K562 (cell line): ENCODE data around the gene RPS10. TPM values are rescaled to one million over a fixed set of nuclear protein-coding genes. Genes with fewer than 3 reads are reported as not detected.
A peak's percentile ranks its signal among the peaks of the same experiment; 100 is the strongest.

Experiments used
- ATF3 ChIP-seq, 2 experiments: fragments of 450-650 bp in 1 of 2; sonication (generic) in 1 of 2; formaldehyde crosslinking in 1 of 2; IDR thresholded peaks in 1 of 2; conservative IDR thresholded peaks in 1 of 2; 2 replicates each; pipeline versions ENCODE4 v1.6.1 to v1.8.1; 2016 to 2023; ENCODE audit warnings: mild to moderate bottlenecking in 2 of 2, moderate library complexity in 2 of 2, inconsistent platforms in 1 of 2, missing genetic modification reagents in 1 of 2
- BRD9 ChIP-seq: fragments of 450-650 bp; IDR thresholded peaks from 2 replicates; pipeline ENCODE4 v1.6.1; 2018; ENCODE audit warnings: low read depth; ENCODE audit not compliant: partially characterized antibody
- DACH1 ChIP-seq: fragments of 450-650 bp; IDR thresholded peaks from 2 replicates; pipeline ENCODE4 v1.6.1; 2018; ENCODE audit not compliant: partially characterized antibody
- EP300 ChIP-seq: IDR thresholded peaks from 2 replicates; pipeline ENCODE4 v1.6.1; 2012; ENCODE audit warnings: low read length, improper control_type of control experiment
- FOXJ2 ChIP-seq: fragments of 200-800 bp; sonication (Bioruptor generic); IDR thresholded peaks from 2 replicates; pipeline ENCODE4 v1.6.1; 2016; ENCODE audit warnings: missing genetic modification characterization, missing compliant biosample characterization
- FOXK1 ChIP-seq: sonication (generic); formaldehyde crosslinking; IDR thresholded peaks from 2 replicates; pipeline ENCODE4 v1.8.0; 2022; ENCODE audit warnings: missing genetic modification reagents, mild to moderate bottlenecking, borderline replicate concordance
- HEY1 ChIP-seq: fragments of 250-450 bp; sonication (Bioruptor Pico); IDR thresholded peaks from 2 replicates; pipeline ENCODE4 v1.5.0; 2020; ENCODE audit warnings: mild to moderate bottlenecking, moderate library complexity, borderline replicate concordance
- KLF13 ChIP-seq: fragments of 450-650 bp; IDR thresholded peaks from 2 replicates; pipeline ENCODE4 v1.6.1; 2016; ENCODE audit warnings: missing genetic modification characterization, low read depth, mild to moderate bottlenecking, missing compliant biosample characterization, moderate library complexity, borderline replicate concordance
- KLF16 ChIP-seq: IDR thresholded peaks from 2 replicates; pipeline ENCODE4 v1.6.1; 2016; ENCODE audit warnings: antibody characterized with exemption
- LCOR ChIP-seq: sonication (generic); formaldehyde crosslinking; IDR thresholded peaks from 2 replicates; pipeline ENCODE4 v1.8.0; 2022; ENCODE audit warnings: mild to moderate bottlenecking, missing genetic modification reagents
- MTA3 ChIP-seq: fragments of 450-650 bp; formaldehyde crosslinking; IDR thresholded peaks from 2 replicates; pipeline ENCODE4 v1.6.1; 2017; ENCODE audit warnings: mild to moderate bottlenecking, borderline replicate concordance
- MTF1 ChIP-seq: fragments of 250-450 bp; sonication (Bioruptor Pico); IDR thresholded peaks from 2 replicates; pipeline ENCODE4 v1.9.0; 2021; ENCODE audit warnings: moderate library complexity, mild to moderate bottlenecking, inconsistent platforms, borderline replicate concordance
- PCBP2 ChIP-seq: fragments of 200-400 bp; formaldehyde crosslinking; IDR thresholded peaks from 2 replicates; pipeline ENCODE4 v1.6.1; 2018; ENCODE audit warnings: low read length, low read depth, mild to moderate bottlenecking, moderate library complexity; ENCODE audit not compliant: poor library complexity, severe bottlenecking
- RFX7 ChIP-seq: fragments of 250-450 bp; sonication (Bioruptor Pico); IDR thresholded peaks from 2 replicates; pipeline ENCODE4 v1.5.1; 2021; ENCODE audit warnings: mild to moderate bottlenecking
- RUNX1 ChIP-seq: sonication (generic); IDR thresholded peaks from 2 replicates; pipeline ENCODE4 v1.6.1; 2016; ENCODE audit warnings: antibody characterized with exemption, low read depth
- SMAD4 ChIP-seq: fragments of 250-450 bp; sonication (Bioruptor Pico); conservative IDR thresholded peaks from 2 replicates; pipeline ENCODE4 v1.8.0; 2021; ENCODE audit warnings: inconsistent platforms, mild to moderate bottlenecking, moderate library complexity
- ZNF165 ChIP-seq: fragments of 250-450 bp; sonication (Bioruptor Pico); IDR thresholded peaks from 2 replicates; pipeline ENCODE4 v1.4.0; 2020; ENCODE audit warnings: borderline replicate concordance
- ZNF311 ChIP-seq: fragments of 250-450 bp; sonication (Bioruptor Pico); IDR thresholded peaks from 2 replicates; pipeline ENCODE4 v1.4.0; 2020; ENCODE audit warnings: mild to moderate bottlenecking, moderate library complexity
- polyA plus RNA-seq, 8 experiments: library from polyadenylated mRNA; depleted of rRNA in 4 of 8; stranded (reverse) in 5 of 8; unstranded in 3 of 8; fragments of >200 nt; fragmentation: Nextera tagmentation in 2 of 8; fragmentation: Illumina TruSeq in 1 of 8; extraction: Ambion mirVana in 2 of 8; extraction: Trizol in 1 of 8; gene quantifications; 2 replicates each; pipeline versions ENCODE4 v1.2.1 to v1.2.3, GENCODE V29; 2011 to 2014; ENCODE audit warnings: inconsistent platforms in 1 of 8, missing spikeins in 1 of 8
- total RNA-seq, 7 experiments: library from RNA; depleted of rRNA in 6 of 7; stranded (reverse); fragments of >200 nt in 6 of 7; fragmentation: Illumina TruSeq in 2 of 7; extraction: Trizol in 2 of 7; gene quantifications; 2 replicates each; pipeline versions ENCODE4 v1.2.1 to v1.2.3, GENCODE V29; 2011 to 2021; ENCODE audit warnings: low replicate concordance in 1 of 7
- TF ChIP-seq, protein P1 (sequence below): sonication (generic); formaldehyde crosslinking; IDR thresholded peaks from 2 replicates; pipeline ENCODE4 v1.8.1; 2023; ENCODE audit warnings: mild to moderate bottlenecking, missing genetic modification reagents
- TF ChIP-seq, protein P2 (sequence below): fragments of 250-450 bp; sonication (Bioruptor Pico); IDR thresholded peaks from 2 replicates; pipeline ENCODE4 v1.5.0; 2021
- TF ChIP-seq, protein P3 (sequence below): sonication (generic); formaldehyde crosslinking; IDR thresholded peaks from 2 replicates; pipeline ENCODE4 v1.4.0; 2020; ENCODE audit warnings: mild to moderate bottlenecking, missing genetic modification reagents
- TF ChIP-seq, protein P4 (sequence below): fragments of 450-650 bp; formaldehyde crosslinking; IDR thresholded peaks from 2 replicates; pipeline ENCODE4 v1.4.0; 2020; ENCODE audit warnings: mild to moderate bottlenecking, mixed read lengths

The RPS10 gene
- total and polyA plus RNA-seq, 9 of the 15 experiments (the other 6 are each of a cell fraction or from before 2014, with no cell fraction given) = 2,680 to 5,251 (median 3,876) TPM

DNA sequence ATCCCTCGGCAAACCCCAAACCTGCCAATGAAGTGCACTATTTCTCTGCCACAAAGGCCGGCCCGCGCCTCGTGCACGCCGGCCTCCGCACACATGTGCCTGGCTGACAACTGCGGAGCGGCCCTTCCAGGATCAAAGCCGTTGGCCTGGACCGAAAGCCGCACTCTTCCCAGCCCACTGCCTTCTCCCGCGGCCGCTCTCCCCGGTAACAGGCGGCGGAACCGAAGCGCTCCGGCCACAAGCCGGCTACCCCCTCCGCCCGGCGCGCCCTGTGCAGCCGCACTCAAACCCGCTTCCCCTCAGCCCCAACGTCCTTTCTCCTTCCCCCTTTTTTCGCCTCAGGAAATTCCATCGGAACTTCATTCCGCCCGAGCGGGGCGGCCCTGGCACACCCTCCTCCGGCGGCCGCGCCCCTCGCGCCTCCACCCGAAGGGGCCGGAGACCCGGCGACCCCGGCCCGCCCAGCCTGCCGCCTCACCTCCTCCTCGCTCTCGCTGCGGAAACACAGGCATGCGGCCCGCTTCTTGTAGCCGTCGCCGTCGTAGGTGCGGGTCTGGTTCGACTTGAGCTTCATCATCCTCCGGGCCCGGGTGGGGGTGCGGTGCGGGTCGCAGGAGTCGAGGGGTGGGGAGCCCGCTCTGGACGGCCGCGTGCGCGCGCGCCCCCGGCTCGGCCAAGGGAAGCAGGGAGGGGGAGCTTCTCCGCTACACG, 33.9 kb downstream of the RPS10 start (continued):
- TF ChIP-seq KLF13 (tag) = no peak
- no peak for TF ChIP-seq FOXK1
- no peak for TF ChIP-seq RUNX1
- TF ChIP-seq MTF1 (CRISPR knock-in tag) = no peak
- TF ChIP-seq ATF3 (IDR thresholded peaks at IDR 0.05) = no peak
- TF ChIP-seq ATF3 (CRISPR knock-in tag; conservative IDR thresholded peaks at IDR 0.05) = 0 out of 2 replicates have a peak, but pooled peaks have one; percentile 32
- TF ChIP-seq RFX7 (CRISPR knock-in tag) = no peak
- TF ChIP-seq, protein P1, sequence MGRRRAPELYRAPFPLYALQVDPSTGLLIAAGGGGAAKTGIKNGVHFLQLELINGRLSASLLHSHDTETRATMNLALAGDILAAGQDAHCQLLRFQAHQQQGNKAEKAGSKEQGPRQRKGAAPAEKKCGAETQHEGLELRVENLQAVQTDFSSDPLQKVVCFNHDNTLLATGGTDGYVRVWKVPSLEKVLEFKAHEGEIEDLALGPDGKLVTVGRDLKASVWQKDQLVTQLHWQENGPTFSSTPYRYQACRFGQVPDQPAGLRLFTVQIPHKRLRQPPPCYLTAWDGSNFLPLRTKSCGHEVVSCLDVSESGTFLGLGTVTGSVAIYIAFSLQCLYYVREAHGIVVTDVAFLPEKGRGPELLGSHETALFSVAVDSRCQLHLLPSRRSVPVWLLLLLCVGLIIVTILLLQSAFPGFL (CRISPR knock-in tag) = 0 out of 2 replicates have a peak, but pooled peaks have one; percentile 65
- TF ChIP-seq SMAD4 (CRISPR knock-in tag) = no peak; the same call in 1 of the 2 replicates
- no peak for TF ChIP-seq HEY1
- TF ChIP-seq EP300 = no peak
- peak; percentile 59 for TF ChIP-seq LCOR (CRISPR knock-in tag)
- TF ChIP-seq PCBP2 = peak; percentile 69
- no peak; the same call in 1 of the 2 replicates for TF ChIP-seq MTA3
- TF ChIP-seq, protein P2, sequence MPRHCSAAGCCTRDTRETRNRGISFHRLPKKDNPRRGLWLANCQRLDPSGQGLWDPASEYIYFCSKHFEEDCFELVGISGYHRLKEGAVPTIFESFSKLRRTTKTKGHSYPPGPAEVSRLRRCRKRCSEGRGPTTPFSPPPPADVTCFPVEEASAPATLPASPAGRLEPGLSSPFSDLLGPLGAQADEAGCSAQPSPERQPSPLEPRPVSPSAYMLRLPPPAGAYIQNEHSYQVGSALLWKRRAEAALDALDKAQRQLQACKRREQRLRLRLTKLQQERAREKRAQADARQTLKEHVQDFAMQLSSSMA = no peak; the same call in 1 of the 2 replicates
- TF ChIP-seq, protein P3, sequence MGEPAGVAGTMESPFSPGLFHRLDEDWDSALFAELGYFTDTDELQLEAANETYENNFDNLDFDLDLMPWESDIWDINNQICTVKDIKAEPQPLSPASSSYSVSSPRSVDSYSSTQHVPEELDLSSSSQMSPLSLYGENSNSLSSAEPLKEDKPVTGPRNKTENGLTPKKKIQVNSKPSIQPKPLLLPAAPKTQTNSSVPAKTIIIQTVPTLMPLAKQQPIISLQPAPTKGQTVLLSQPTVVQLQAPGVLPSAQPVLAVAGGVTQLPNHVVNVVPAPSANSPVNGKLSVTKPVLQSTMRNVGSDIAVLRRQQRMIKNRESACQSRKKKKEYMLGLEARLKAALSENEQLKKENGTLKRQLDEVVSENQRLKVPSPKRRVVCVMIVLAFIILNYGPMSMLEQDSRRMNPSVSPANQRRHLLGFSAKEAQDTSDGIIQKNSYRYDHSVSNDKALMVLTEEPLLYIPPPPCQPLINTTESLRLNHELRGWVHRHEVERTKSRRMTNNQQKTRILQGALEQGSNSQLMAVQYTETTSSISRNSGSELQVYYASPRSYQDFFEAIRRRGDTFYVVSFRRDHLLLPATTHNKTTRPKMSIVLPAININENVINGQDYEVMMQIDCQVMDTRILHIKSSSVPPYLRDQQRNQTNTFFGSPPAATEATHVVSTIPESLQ (CRISPR knock-in tag) = 0 out of 2 replicates have a peak, but pooled peaks have one; percentile 17
- no peak for TF ChIP-seq FOXJ2 (tag)
- TF ChIP-seq BRD9 = peak; percentile 79
- TF ChIP-seq KLF16 = no peak
- TF ChIP-seq ZNF165 (CRISPR knock-in tag) = no peak
- TF ChIP-seq, protein P4, sequence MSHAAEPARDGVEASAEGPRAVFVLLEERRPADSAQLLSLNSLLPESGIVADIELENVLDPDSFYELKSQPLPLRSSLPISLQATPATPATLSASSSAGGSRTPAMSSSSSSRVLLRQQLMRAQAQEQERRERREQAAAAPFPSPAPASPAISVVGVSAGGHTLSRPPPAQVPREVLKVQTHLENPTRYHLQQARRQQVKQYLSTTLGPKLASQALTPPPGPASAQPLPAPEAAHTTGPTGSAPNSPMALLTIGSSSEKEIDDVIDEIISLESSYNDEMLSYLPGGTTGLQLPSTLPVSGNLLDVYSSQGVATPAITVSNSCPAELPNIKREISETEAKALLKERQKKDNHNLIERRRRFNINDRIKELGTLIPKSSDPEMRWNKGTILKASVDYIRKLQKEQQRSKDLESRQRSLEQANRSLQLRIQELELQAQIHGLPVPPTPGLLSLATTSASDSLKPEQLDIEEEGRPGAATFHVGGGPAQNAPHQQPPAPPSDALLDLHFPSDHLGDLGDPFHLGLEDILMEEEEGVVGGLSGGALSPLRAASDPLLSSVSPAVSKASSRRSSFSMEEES (CRISPR knock-in tag) = no peak
- peak; percentile 3 for TF ChIP-seq DACH1
- TF ChIP-seq ZNF311 (CRISPR knock-in tag) = no peak
